GM19351 (cell line): ENCODE data around the gene NAPSA.
"Not testable (repeated sequence)": the region's sequence is repeated elsewhere in the genome, so short reads cannot be mapped to it uniquely, and the experiment has no call there.

Experiments used
- ATAC-seq: cut with Tn5 transposase; IDR thresholded peaks from one replicate; pipeline ENCODE4 v1.9.1; 2021; ENCODE audit warnings: mild to moderate bottlenecking, moderate library complexity; ENCODE audit not compliant: unreplicated experiment

NAPSA gene

DNA sequence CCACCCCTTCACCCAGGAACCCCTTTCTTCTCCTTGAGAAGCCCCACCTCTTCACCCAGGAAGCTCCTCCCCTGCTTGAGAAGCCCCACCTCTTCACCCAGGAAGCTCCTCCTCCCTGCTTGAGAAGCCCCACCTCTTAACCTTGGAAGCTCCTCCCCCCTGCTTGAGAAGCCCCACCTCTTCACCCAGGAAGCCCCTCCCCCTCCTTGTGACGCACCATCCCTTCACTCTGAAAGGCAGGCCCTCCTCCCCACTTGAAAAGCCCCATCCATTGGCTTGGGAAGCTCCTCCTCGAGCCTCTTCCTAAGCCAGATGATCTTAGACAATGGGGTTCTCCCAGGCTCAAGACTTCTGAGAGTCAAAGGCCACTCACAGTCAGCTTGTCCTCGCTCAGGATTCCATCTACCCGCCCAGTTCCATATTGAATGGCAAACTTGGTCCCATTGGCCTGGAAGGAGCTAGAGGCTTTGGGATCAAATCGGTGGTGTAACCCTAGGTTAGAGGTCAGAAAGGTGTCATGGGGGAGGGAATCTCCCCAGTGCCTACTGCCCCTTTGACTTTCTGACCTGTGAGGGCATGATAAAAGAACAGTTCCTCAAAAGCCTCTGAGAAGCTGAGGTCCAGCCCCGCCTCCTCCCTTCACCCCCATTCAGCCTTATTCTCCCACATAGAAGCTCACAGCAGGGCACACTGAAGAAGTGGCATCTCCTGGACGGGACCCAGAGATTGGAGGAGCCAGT, 4.0 kb downstream of the NAPSA start:
- ATAC-seq = no peak

DNA sequence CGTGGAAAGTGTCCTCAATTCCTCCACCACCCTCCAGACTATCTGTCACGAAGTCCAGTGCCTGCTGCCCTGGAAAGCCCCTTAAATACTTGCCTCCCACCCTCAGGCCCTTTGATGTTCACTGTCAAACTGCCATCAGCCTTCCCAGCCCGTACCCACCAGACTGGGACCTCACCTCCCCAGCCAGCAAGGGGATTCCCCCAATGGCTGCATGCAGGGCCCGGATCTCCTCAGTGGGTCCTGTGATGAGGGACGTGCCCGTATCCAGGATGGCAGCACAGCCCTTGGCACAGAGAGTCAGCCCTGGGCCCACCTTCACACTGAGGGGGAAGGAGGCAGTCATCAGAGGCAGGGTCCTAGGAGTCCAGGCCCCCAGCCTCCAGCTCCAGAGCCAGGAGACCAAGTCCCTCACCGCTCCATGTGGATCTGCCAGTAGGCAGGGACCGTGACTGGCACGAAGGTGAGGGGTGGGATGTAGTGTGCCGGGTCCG, 6.1 kb downstream of the NAPSA start:
- ATAC-seq = no peak

DNA sequence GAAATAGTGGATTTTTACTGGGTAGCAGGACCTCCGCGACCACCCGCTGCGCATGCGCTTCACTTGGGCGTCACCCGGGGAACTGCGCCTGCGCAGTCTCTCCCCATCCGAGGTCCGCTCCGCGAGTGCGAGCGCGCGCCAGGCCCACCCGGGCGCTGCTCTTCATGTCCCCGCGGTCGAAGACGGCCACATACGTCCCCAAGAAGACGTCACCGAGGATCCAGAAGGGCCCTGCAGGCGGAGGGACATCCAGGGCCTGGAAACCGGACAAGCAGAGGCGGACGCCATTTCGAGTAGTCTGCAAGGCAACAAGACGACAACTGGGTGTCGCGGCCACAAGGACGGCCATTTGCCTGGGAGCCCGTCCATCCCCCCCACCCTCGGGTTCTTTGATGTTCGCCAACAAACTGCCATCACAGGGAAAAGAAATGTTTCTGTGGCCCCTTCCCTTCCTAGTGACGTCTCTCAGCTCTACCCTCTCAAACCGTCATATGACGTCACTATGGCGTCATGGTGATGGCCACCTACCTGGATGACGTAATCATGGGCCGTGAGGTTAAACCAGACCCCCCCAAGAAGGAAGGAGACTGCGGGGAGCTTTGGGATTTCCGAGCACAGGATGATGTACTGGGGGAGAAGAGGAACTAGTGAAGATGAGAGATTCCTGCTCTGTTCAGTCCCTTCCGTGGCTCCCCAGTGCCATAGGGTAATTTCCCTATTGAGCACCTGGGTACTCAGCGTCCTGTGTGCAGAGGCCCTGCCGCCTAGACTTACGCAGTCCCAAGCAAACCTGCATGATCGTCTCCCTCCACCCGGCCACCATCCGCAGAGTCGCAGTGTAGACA, 6.7 kb downstream of the NAPSA start:
- ATAC-seq = no peak

DNA sequence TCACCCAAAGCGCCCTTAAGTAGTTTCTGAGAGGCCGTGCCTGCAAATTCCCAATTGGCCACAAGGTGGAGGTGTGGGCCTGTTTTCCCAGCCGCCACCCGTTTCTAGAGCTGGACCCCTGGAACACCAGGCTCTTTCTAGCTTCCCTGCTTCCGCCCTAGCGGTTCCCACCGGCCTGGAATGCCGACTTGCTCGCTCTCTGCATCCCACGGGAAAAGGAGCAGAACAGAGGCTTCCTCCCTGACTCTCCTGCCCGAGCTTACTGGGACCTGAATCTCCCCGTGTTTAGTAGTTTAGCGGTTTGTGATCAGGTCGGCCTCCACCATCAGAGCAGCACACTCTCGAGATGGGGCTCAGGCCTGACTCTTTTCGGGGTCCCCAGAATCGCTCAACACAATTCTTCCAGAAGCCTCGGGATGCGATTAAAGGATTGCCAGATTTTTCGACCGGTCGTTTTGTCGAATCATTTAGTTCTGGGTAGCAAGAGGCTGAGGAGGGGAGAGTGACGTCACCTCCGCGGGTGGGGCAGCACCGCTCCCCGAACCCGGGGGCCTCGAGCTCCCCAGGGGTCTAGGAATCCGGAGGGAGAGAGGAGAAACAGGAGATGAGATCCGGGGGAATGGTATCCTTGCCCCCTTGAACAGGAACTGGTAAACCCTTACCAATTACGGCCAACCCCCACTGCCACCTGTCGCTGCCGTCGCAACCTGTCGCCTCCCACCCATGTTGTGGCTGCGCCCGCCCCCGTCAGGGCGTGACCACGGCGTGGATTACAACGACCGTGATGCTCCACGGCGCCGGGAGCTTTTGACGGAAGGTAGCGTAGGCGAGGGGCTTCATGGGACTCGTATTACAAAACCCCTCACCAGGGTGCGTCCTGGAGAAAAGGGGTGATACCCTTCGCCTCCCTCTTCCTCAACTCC, 8.0 kb downstream of the NAPSA start:
- no peak for ATAC-seq

DNA sequence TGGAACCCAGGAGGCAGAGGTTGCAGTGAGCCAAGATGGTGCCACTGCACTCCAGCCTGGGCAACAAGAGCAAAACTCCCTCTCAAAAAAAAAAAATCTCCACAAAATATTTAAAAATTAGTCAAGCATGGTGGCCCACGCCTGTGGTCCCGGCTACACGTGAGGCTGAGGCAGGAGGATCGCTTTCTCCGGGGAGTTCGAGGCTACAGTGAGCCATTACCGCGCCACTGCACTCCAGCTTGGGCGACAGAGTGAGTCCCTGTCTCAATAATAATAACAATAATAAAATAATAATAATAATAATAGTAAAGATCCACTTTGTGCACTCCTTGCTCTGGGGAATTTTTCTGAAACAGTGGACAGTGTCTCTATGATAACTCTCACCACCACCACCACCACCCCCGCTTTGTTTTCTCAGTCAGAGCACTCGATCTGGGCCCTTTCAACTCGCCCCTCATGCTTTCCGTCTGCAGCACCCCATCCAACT, 8.7 kb downstream of the NAPSA start:
- ATAC-seq = no peak

DNA sequence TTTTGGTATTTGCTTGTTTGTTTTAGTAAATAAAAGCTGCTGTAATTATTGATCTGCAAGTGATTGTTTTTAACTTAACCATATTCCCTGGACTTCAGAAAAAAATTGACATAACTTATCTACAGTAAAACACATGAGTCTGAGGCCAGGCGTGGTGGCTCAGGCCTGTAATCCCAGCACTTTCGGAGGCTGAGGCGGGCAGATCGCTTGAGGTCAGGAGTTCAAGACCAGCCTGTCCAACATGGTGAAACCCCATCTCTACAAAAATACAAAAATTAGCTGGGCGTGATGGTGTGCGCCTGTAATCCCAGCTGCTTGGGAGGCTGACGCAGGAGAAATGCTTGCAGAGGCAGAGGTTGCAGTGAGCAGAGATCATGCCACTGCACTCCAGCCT, 12.0 kb downstream of the NAPSA start:
- not testable (repeated sequence) for ATAC-seq

DNA sequence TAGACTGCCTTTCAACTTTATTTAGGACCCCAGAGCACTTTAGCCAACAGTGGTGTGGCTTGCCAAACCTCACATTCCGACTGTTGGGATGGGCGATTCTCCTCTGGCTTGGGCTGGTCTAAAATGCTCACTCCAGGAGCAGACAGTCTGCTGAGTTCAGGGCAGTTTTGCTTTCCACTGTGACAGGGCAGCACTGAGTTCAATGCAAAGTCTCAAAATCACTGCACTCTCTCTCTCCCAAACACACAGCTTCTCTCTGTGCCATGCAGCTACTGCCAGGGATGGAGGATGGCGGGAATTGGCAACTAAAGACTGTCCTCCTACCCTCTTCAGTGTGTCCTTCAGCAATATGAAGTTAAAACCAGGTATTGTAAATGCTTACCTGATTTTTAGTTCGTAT, 13.2 kb downstream of the NAPSA start:
- no peak for ATAC-seq

DNA sequence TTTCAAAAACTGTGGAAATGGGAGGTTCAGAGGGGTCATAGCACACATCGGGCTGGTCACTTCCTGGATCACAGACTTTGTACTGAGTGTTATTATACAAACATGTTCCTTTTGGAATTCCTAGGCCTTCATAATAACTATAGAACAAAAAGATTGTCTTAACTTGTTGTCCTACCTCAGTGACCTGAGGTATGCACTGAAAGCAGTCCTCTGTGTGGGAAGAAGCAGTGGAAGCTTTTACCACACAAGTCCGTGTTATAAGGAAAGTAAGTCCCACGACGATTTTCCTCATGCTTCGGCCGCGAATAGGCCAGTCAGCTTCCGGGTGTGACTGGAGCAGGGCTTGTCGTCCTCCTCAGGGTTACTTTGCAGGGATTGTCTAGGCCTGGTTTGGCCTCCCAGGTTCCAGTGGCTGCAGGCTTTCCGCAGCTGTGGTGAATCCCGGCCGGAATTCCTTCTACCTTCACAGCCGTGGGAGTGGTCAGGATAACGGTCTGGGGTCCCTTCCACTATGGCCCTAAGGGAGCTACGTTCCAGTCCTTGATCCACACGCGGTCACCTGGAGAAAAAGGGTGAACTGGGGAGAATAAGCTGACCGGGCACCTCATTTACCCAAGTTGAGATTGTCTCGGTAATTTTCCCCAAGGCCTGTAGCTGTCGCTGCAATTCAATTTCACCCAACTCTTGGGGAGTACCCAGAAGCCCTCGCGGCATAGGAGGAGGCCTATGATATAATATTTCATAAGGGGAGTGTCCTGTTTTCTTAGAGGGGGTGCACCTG, 16.0 kb downstream of the NAPSA start:
- no peak for ATAC-seq

DNA sequence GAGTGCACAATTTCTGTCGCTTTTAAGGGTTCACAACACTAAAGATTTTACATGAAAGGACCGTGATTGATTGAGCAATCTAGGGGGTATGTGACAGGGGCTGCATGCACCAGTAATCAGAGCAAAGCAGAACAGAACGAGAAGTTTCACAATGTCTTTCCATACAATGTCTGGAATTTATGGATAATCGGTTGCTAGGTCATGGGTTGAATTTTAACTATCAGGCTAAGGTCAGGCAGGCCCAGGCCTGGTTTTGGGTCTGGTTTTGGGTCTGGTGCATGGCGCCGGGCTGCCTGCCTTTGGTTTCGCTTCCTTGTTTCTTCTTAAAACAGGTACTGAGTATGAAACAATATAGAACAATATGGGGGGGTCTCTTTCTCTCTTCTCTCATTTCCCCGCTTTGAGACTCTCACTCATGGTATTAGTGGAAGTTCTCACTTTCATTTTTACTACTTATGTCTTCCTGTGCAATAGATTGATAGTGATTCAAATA, 18.3 kb downstream of the NAPSA start:
- ATAC-seq = not testable (repeated sequence)

DNA sequence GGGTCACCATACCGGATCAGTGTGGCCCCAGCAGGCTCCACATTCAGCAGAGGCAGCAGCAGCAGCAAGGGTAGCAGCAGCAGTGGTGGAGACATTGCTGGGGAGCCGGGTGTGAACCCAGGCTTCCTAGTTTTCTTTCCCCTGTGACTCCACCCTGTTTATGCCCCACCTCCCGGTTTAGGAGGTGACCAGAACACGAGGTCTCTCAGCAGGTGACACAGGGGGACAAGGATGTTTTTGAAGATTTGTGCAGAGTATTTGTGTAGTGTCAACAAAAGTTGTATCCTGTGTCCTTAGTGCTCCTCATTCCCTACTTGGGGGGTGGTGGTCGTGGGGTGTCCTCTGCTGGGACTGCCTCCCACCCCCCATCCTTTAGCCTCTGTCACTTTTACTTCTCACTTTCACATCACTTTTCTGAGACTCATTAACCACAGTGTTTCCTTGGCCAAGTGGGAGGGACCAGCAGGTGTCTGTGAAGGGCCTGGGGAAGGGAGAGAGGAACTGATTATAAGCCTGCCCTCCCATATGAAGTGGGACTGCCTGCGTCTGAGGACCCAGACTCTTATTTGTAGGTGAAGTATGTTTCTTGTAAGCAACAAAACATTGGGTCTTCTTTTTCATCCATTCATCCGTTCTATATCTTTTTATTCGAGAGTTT, 20.6 kb downstream of the NAPSA start:
- peak; percentile 43 for ATAC-seq

DNA sequence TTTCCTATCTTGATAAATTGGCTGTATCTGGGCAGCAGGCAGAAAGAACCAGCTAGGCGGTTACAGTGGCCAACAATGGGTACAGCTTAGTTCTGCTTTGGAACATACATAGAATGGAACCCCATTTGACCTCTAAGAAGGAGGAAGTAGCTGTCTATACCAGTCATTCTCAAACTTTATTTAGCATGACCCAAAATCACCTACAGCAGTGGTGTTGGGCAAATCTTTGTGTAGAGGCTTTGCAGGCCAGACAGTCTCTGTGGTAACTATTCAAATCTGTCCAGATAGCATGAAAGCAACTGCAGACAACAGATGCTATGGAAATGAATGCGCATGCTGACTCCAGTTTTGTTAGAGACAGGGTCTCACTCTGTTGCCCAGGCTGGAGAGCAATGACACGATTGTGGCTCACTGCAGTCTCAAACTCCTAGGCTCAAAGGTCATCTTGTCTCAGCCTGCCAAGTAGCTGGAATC, 24.3 kb downstream of the NAPSA start:
- peak; percentile 60 for ATAC-seq

DNA sequence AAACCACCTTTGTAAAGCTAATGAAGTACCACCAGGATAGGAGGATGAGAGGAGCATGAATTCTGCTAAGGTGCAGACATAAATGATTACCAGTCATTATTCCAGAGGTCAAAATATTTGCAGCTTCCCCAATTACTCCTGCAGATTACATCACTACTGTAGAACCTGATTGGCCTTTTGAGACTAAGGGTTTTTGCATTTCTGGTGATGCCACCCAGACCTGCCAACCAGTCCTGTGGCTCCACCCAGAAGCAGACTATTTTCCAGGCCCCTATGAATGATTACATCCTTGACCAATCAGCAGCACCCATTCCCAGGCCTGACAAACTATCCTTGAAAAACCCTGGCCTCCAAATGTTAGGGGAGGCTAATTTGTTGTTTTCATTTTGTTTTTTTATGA, 25.1 kb downstream of the NAPSA start:
- ATAC-seq = no peak

DNA sequence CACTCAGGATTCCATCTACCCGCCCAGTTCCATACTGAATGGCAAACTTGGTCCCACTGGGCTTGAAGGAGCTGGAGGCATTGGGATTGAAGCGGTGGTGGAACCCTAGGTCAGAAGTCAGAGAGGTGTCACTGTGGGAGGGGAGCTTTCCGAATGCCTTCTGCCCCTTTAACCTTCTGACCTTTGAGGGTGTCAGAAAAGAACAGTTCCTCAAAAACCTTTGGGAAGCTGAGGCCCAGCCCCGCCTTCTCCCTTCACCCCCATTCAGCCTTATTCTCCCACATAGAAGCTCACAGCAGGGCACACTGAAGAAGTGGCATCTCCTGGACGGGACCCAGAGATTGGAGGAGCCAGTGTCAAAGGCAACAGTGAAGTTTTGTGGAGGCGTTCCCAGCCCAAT, 28.4 kb downstream of the NAPSA start:
- not testable (repeated sequence) for ATAC-seq

DNA sequence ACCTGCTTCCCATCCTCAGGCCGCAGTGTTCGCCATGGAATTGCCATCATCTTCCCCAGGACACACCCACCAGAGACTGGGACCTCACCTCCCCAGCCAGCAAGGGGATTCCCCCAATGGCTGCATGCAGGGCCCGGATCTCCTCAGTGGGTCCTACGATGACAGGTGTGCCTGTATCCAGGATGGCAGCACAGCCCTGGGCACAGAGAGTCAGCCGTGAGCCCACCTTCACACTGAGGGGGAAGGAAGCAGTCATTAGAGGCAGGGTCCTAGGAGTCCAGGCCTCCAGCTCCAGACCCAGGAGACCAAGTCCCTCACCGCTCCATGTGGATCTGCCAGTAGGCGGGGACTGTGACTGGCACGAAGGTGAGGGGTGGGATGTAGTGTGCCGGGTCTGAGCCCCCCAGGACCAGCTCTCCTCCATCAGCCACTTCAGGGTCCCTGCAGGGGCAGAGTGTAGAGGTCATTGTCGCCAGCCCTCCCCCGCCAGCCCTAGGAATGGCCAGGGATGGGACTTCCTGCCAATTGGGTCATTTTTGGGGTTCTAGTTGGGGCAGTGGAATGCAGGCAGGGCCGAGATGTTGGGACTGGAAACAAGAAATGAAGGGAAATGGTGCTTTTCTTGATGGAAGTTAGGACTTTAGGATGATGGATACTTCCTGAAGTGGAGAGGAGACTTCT, 30.6 kb downstream of the NAPSA start:
- no peak for ATAC-seq

DNA sequence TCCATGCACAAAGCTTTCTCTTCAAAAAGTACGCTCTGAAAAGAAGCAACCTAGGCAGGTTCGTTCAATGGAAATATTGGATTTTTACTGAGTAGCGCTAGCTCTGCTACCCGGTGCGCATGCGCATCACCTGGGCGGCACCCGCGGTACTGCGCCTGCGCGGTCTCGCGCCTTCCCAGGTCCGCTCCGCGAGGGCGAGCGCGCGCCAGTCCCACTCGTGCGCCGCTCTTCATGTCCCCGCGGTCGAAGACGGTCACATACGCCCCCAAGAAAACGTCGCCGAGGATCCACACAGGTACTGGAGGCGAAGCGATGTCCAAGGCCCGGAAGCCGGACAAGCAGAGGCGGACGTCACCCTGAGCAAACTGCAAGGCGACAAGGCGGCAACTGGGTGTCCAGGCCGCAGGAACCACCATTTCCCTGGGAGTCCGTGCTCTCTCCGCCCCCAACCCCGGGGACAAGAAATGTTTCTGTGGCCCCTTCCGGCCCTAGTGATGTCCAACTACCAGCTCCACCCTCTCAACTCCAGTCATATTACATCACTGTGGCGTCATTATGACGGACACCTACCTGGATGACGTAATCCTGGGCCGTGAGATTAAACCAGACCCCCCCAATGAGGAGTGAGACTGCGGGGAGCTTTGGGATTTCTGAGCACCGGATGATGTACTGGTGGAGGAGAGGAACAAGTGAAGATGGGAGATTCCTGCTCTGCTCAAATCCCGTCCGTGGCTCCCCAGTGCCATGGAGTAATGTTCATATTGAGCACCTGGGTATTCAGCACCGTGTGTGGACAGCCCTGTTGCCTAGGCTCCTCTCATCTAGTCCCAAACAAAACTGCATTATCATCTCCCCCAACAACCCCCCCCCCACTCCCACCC, 31.5 kb downstream of the NAPSA start:
- ATAC-seq = peak; percentile 10

DNA sequence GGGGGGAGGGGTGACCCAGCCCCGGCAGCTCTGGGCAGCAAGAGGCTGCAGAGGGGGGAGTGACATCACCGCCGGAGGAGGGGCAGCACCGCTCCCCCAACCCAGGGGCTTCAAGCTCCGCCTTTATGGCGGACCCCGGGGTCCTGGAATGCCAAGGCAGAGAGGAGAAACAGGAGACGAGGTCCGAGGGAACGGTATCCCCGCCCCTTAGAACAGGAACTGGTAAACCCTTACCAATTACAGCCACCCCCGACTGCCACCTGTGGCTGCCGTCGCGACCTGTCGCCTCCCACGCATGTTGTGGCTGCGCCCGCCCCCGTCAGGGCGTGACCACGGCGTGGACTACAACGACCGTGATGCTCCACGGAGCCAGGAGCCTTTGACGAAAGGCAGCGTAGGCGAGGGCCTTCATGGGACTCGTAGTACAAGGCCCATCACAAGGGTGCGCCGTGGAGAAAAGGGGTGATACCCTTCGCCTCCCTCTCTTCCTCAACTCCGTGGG, 32.2 kb downstream of the NAPSA start:
- peak; percentile 40 for ATAC-seq

DNA sequence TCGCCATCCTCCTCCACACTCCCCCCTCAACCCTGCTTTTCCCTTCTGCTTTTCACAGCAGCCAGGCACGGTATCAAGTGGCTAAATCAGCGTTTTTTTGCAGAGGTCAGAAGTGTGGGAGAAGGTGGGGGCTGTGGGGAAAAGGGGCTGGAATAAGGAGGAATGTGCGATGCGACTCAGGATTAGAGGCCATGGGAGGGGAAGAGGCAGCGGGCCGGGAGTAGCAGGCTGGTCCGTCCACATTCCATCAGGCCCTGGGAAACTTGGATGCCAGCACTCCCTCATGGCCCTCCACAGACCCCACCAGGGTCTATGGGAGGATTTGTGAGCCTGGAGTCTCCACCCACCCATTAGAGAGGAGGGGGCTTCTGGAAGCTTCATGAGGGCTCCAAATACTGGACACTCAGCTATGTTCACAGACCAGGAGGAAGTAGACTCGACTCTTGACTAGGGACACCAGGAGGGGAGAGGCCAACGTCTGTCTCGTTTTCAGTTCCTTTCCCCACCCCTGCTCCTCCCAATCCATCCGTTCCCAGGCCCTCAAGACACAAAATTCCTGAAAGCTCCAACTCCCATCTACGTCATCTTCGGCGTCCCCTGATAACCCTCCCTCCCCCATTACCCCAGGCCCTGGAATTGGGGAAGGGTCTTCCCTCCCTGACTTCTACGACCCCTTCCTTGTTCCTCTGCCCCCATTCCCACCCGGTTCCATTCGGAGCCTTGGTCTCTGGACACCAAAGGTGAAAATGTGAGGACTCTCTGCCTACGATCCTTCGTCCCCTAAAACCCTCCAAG, 33.0 kb downstream of the NAPSA start:
- no peak for ATAC-seq
